ENCODE measurements around the gene SH3PXD2B. TPM values are rescaled to one million over a fixed set of nuclear protein-coding genes. Genes with fewer than 3 reads are reported as not detected.

Gene SH3PXD2B
- total RNA-seq, 1 donor from 2014 or later = 74.1 TPM

GRCh38 chr5:172389578-172390112 lies 64.7 kb downstream of the SH3PXD2B start:
- no peak overlapping the region for H3K4me3 Mint-ChIP-seq (ENCODE audit: unreplicated experiment)
- H3K27ac Mint-ChIP-seq (ENCODE audit: unreplicated experiment) = no peak overlapping the region
- DNase-seq (ENCODE audit: low spot score) = no peak
- TF ChIP-seq CTCF (IDR thresholded peaks at IDR 0.05; ENCODE audit: unreplicated experiment) = no peak
- H3K4me1 Mint-ChIP-seq (ENCODE audit: unreplicated experiment) = no peaks in the 10 kb centered on the region
- no peaks in the 10 kb centered on the region for H3K27me3 Mint-ChIP-seq (ENCODE audit: unreplicated experiment)
- peaks cover 51% of the 10 kb centered on the region for H3K36me3 Mint-ChIP-seq (ENCODE audit: low read depth, unreplicated experiment)
- H3K9me3 Mint-ChIP-seq (ENCODE audit: unreplicated experiment) = no peaks in the 10 kb centered on the region

- TF ChIP-seq CTCF (IDR thresholded peaks at IDR 0.05; ENCODE audit: unreplicated experiment) = no peak
- no peak overlapping the region for H3K4me3 Mint-ChIP-seq (ENCODE audit: unreplicated experiment)
- H3K9me3 Mint-ChIP-seq (ENCODE audit: unreplicated experiment) = no peaks in the 10 kb centered on the region
- H3K36me3 Mint-ChIP-seq (ENCODE audit: low read depth, unreplicated experiment) = peaks cover 41% of the 10 kb centered on the region
- H3K27ac Mint-ChIP-seq (ENCODE audit: unreplicated experiment) = no peak overlapping the region
- no peaks in the 10 kb centered on the region for H3K4me1 Mint-ChIP-seq (ENCODE audit: unreplicated experiment)
- H3K27me3 Mint-ChIP-seq (ENCODE audit: unreplicated experiment) = no peaks in the 10 kb centered on the region
- no peak for DNase-seq (ENCODE audit: low spot score)
These were observed 66.0 kb downstream of the SH3PXD2B start for GRCh38 chr5:172388246-172388733.

- H3K27me3 Mint-ChIP-seq (ENCODE audit: unreplicated experiment) = peaks cover 4% of the 10 kb centered on the region
- H3K36me3 Mint-ChIP-seq (ENCODE audit: low read depth, unreplicated experiment) = peaks cover 35% of the 10 kb centered on the region
- no peak overlapping the region for H3K27ac Mint-ChIP-seq (ENCODE audit: unreplicated experiment)
- H3K4me3 Mint-ChIP-seq (ENCODE audit: unreplicated experiment) = no peak overlapping the region
- no peaks in the 10 kb centered on the region for H3K9me3 Mint-ChIP-seq (ENCODE audit: unreplicated experiment)
- no peak for TF ChIP-seq CTCF (IDR thresholded peaks at IDR 0.05; ENCODE audit: unreplicated experiment)
- no peak for DNase-seq (ENCODE audit: low spot score)
- H3K4me1 Mint-ChIP-seq (ENCODE audit: unreplicated experiment) = no peaks in the 10 kb centered on the region
These were observed 68.6 kb downstream of the SH3PXD2B start for GRCh38 chr5:172385707-172386106.

- Mint-ChIP-seq H3K27ac (ENCODE audit: unreplicated experiment) (no peak overlapping the region), H3K9me3 (ENCODE audit: unreplicated experiment) (no peaks in the 10 kb centered on the region), H3K4me3 (ENCODE audit: unreplicated experiment) (no peak overlapping the region), H3K4me1 (ENCODE audit: unreplicated experiment) (no peaks in the 10 kb centered on the region), H3K36me3 (ENCODE audit: low read depth, unreplicated experiment) (peaks cover 36% of the 10 kb centered on the region), H3K27me3 (ENCODE audit: unreplicated experiment) (peaks cover 4% of the 10 kb centered on the region)
- no peak for DNase-seq (ENCODE audit: low spot score)
- no peak for TF ChIP-seq CTCF (IDR thresholded peaks at IDR 0.05; ENCODE audit: unreplicated experiment)
These were observed 69.2 kb downstream of the SH3PXD2B start for GRCh38 chr5:172385010-172385563.

GRCh38 chr5:172383191-172383802 lies 71.0 kb downstream of the SH3PXD2B start:
- Mint-ChIP-seq H3K4me3 (ENCODE audit: unreplicated experiment) (no peak overlapping the region), H3K9me3 (ENCODE audit: unreplicated experiment) (no peaks in the 10 kb centered on the region), H3K4me1 (ENCODE audit: unreplicated experiment) (no peaks in the 10 kb centered on the region), H3K27me3 (ENCODE audit: unreplicated experiment) (peaks cover 4% of the 10 kb centered on the region), H3K36me3 (ENCODE audit: low read depth, unreplicated experiment) (peaks cover 37% of the 10 kb centered on the region), H3K27ac (ENCODE audit: unreplicated experiment) (no peak overlapping the region)
- TF ChIP-seq CTCF (IDR thresholded peaks at IDR 0.05; ENCODE audit: unreplicated experiment) = no peak
- DNase-seq (ENCODE audit: low spot score) = no peak

Measured in endothelial cell (in vitro differentiated cells).